ENCODE measurements around the gene RASSF1. TPM values are rescaled to one million over a fixed set of nuclear protein-coding genes. Genes with fewer than 3 reads are reported as not detected.

Gene RASSF1
- total and polyA plus RNA-seq, 2 of the 8 experiments (the other 6 are each of a cell fraction or from before 2014, with no cell fraction given): 10.3 to 15.7 TPM

DNA sequence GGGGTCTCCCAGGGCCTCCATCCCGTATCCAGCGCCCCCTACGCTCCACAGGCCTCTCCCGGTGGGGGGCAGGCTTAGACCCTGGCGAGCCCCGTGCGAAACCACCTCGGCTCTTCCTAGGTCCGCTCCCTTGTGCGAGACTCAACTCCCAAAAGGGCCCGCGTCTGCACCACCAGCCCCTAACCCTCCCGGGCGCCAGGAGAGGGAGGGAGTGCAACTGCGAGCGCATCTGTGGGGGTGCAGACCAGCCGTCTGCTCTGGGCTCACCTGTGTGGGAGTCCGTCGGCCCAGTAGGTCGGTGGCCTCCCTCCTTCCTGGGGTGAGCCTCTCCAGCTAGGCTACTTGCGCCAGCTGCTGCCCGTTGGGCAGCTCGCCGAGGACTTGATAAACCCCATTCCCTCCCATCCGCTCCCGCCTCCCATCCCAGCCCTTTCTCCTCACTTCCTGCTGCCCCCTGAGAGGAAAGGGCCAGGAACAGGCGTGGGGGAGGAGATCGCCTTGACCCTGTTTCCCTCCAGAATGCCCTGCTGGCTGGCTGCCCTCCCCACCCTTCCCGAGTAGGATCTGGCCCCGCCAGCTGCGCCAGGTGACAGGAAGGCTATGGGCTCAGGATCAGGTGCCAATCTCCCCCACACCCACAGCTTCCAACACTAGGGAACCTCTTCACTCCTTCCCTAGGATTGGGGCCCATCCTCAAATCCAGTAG lies 18.1 kb downstream of the RASSF1 start, which contains the start of gene HYAL2:
TSS of gene HYAL2 (minus strand) at position 360 of the 706 bp plus-strand sequence. CDS start 2,256 bp downstream, outside the sequence.
- Histone ChIP-seq H3K23me2 (ENCODE audit: low read depth, low read length) (peaks cover 22% of the 10 kb centered on the region), H2BK5ac (ENCODE audit: low read depth, low read length) (peak within 1 kb of the TSS; percentile 99), H3K4me1 (replicated peaks in 1 of 4; ENCODE audit: control insufficient read depth in 3 of 4, insufficient read depth in 4 of 4, low read length in 3 of 4) (peaks cover 0 to 40% (median 21%) of the 10 kb centered on the region in 4 experiments; a peak in 6 of 7 replicates), H3K4ac (replicated peaks; ENCODE audit: insufficient read length, low read depth, low read length) (peak within 1 kb of the TSS; percentile 55), H3K79me2 (ENCODE audit: control insufficient read depth in 1 of 2, insufficient read depth in 2 of 2, low read length in 2 of 2) (peaks cover 0 to 33% of the 10 kb centered on the region in 2 experiments; a peak in 3 of 4 replicates), H2BK12ac (ENCODE audit: low read depth, low read length) (peak within 1 kb of the TSS; percentile 92), H4K5ac (ENCODE audit: insufficient read length, low read depth, low read length) (peak within 1 kb of the TSS; percentile 64), H3K9ac (replicated peaks in 1 of 4; ENCODE audit: extremely low read depth in 1 of 4, low read depth in 3 of 4, low read length in 3 of 4) (peak within 1 kb of the TSS; percentile 95 to 100 (median 98)), H2BK15ac (ENCODE audit: low read length) (peak within 1 kb of the TSS; percentile 88; the same call in 1 of the 2 replicates), H4K8ac (ENCODE audit: extremely low read depth, insufficient read depth, low read length) (peak within 1 kb of the TSS; percentile 36; the same call in 1 of the 2 replicates), H3K36me3 (ENCODE audit: control insufficient read depth in 2 of 4, insufficient read depth in 4 of 4, low read length in 3 of 4) (peaks cover 22 to 30% (median 26%) of the 10 kb centered on the region in 4 experiments), H3K4me3 (ENCODE audit: extremely low read depth in 1 of 4, insufficient read depth in 2 of 4, low read depth in 3 of 4, low read length in 4 of 4) (peak within 1 kb of the TSS; percentile 89 to 96 (median 94)), H3K9me3 (ENCODE audit: insufficient read depth in 2 of 2, low read depth in 1 of 2, low read length in 1 of 2) (no peaks in the 10 kb centered on the region), H2AK5ac (ENCODE audit: low read depth, low read length) (no peak within 1 kb of the TSS), H2BK20ac (ENCODE audit: low read length) (peak within 1 kb of the TSS; percentile 72; the same call in 1 of the 2 replicates), H3K27me3 (replicated peaks in 1 of 4; ENCODE audit: control insufficient read depth in 3 of 4, extremely low read depth in 1 of 4, insufficient read depth in 3 of 4, low read length in 3 of 4) (no peaks in the 10 kb centered on the region), H3K18ac (ENCODE audit: extremely low read depth, low read length) (peak within 1 kb of the TSS; percentile 97), H3K56ac (replicated peaks; ENCODE audit: insufficient read length, low read depth, low read length) (peak within 1 kb of the TSS; percentile 84), H4K20me1 (replicated peaks in 1 of 2; ENCODE audit: control insufficient read depth in 1 of 2, insufficient read depth in 2 of 2, low read length in 2 of 2) (peaks cover 11 to 25% of the 10 kb centered on the region in 2 experiments), H2BK120ac (replicated peaks; ENCODE audit: low read depth, low read length) (peak within 1 kb of the TSS; percentile 26), H3K23ac (ENCODE audit: insufficient read length) (peak within 1 kb of the TSS; percentile 18), H3K4me2 (ENCODE audit: insufficient read depth in 1 of 2, low read depth in 2 of 2, low read length in 2 of 2) (peak within 1 kb of the TSS; percentile 97), H4K91ac (replicated peaks; ENCODE audit: insufficient read length, low read length) (peak within 1 kb of the TSS; percentile 91), H3K27ac (ENCODE audit: low read depth, low read length) (peak within 1 kb of the TSS; percentile 100), H3K79me1 (ENCODE audit: low read depth, low read length) (peaks cover 22% of the 10 kb centered on the region), H2AFZ (ENCODE audit: low read length) (peak within 1 kb of the TSS; percentile 29; the same call in 1 of the 2 replicates), H3K14ac (ENCODE audit: insufficient read length) (no peak within 1 kb of the TSS)
- DNase-seq (ENCODE audit: low read depth in 1 of 2, low spot score in 2 of 2) (peak in 1 of 2 experiments; percentile 76), FAIRE-seq (no peak)
- CTCF ChIA-PET (ENCODE audit: partially characterized antibody): interaction anchor here (0.8 to 7.5 kb wide), 17 partner anchors 7 to 131 kb away, joined by 3 to 75 read pairs (median 11); partner anchors contain the start of genes GNAT1, HYAL1, IFRD2 and LSMEM2
- POLR2A ChIA-PET (ENCODE audit: partially characterized antibody): interaction anchor here (0.7 to 12.6 kb wide), 12 partner anchors 7 to 87 kb away, joined by 3 to 149 read pairs (median 8); partner anchors contain the start of genes GNAI2, HYAL1, HYAL3 and IFRD2
- WGBS, 2 experiments (ENCODE audit: extremely low coverage in 1 of 2, insufficient coverage in 1 of 2, insufficient read length in 1 of 2, insufficient replicate concordance in 2 of 2, low coverage in 1 of 2, low lambda C conversion rate in 2 of 2, missing lambda C conversion rate in 1 of 2): 7% methylated on average over 18 of the region's 31 CpGs; no CpG with 5 or more reads in 1 of the 2 experiments
- TF ChIP-seq RNF2 (IDR thresholded peaks at IDR 0.05; ENCODE audit: borderline replicate concordance, low read depth, low read length, missing control alignments, poor library complexity, severe bottlenecking) (no peak), YY1 (IDR thresholded peaks at IDR 0.05; ENCODE audit: low read depth, low read length) (no peak), CBX5 (IDR thresholded peaks at IDR 0.05; ENCODE audit: low read depth, low read length) (no peak), SIX5 (IDR thresholded peaks at IDR 0.05; ENCODE audit: low read depth, low read length) (no peak), CTBP2 (IDR thresholded peaks at IDR 0.05; ENCODE audit: borderline replicate concordance, insufficient read depth, insufficient read length, low read length) (no peak), MAFK (IDR thresholded peaks at IDR 0.05; ENCODE audit: low read depth, low read length) (no peak), TCF12 (IDR thresholded peaks at IDR 0.05; ENCODE audit: low read depth, low read length) (no peak), PHF8 (conservative IDR thresholded peaks at IDR 0.05; ENCODE audit: low read depth, low read length) (peak; percentile 38; the same call in 1 of the 2 replicates), KDM4A (IDR thresholded peaks at IDR 0.05; ENCODE audit: low read depth, low read length, severe bottlenecking) (peak; percentile 35), JUN (IDR thresholded peaks at IDR 0.05; ENCODE audit: low read depth, low read length) (no peak), TBP (IDR thresholded peaks at IDR 0.05; ENCODE audit: low read depth, low read length) (no peak)

All from H1 (cell line).